Fibroblast of skin of scalp (primary cell): Measurements from ENCODE around the gene RNF149. TPM values are rescaled to one million over a fixed set of nuclear protein-coding genes. Genes with fewer than 3 reads are reported as not detected.
A peak's percentile ranks its signal among the peaks of the same experiment; 100 is the strongest.
"Not testable (repeated sequence)": the region's sequence is repeated elsewhere in the genome, so short reads cannot be mapped to it uniquely, and the experiment has no call there.

Source experiments
- DNase-seq: peaks from one replicate; pipeline ENCODE4 v3.0.0-alpha.2; 2013
- polyA plus RNA-seq, 2 experiments: library from polyadenylated mRNA; unstranded; fragments of 120-200 nt; gene quantifications; one replicate each; pipeline ENCODE4 v1.2.1, GENCODE V29; 2013; ENCODE audit not compliant: insufficient read length in 2 of 2

Gene RNF149, protein sequence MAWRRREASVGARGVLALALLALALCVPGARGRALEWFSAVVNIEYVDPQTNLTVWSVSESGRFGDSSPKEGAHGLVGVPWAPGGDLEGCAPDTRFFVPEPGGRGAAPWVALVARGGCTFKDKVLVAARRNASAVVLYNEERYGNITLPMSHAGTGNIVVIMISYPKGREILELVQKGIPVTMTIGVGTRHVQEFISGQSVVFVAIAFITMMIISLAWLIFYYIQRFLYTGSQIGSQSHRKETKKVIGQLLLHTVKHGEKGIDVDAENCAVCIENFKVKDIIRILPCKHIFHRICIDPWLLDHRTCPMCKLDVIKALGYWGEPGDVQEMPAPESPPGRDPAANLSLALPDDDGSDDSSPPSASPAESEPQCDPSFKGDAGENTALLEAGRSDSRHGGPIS
- polyA plus RNA-seq (2013, experiment 1 of 2; ENCODE audit: insufficient read length) = 21.9 TPM
- 23.4 TPM for polyA plus RNA-seq (2013, experiment 2 of 2; ENCODE audit: insufficient read length)

DNA sequence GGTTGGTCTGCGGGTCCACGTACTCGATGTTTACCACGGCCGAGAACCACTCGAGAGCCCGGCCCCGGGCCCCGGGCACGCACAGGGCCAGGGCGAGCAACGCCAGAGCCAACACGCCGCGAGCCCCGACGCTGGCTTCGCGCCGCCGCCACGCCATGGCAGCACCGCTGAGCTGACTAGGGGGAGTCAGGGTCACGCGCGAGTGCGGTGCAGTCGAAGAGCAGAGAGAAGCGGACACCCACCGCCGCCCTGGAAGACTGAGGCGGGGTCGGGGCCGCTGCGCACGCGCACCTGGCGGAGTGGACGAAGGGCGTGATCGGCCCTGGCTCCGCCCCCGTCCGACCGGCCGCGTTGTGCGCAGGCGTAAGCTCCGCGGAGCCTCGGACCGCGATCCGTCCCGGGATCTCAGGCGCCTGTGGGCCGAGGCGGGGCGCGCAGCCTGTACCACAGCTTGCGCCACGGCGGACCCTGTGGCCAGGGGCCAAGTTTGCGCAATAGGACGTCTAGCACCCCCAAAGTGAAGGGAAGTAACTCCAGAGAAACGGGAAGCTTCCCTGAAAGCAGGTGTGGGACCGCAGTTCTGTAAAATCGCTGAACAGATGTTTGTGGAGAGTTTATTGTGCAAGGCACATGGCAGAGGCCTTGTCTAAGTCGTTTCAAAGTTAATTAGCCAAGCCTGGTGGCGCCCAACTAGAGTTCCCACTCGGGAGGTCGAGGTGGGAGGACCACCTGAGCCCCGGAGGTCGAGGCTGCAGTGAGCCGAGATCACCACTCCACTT is at the start of gene RNF149:
TSS of gene RNF149 (minus strand) at position 270 of the 779 bp plus-strand sequence. CDS start at position 157, 113 bp downstream.
- DNase-seq = peak; percentile 89

DNA sequence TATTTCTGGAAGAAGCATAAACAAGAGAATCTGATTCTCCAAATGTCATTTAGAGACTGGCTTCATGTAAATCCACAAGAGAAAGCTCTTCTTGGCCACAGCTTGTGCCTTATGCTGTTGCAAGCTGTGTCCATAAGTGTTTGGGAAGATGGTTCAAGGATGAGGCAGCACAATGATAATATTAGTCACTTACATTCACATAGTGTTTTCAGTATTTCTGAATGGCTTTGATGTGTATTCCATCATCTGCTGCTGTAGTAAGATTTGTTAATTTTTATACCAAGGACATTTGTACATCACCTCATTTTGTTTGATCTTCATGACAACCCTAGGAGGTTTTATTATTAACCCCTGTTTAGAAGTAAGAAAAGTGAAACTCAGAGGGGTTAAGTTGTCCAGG is 48.9 kb upstream of the RNF149 start:
- DNase-seq = peak; percentile 32

GRCh38 chr2:101356521-101356920 is 48.0 kb upstream of the RNF149 start:
- peak; percentile 7 for DNase-seq

DNA sequence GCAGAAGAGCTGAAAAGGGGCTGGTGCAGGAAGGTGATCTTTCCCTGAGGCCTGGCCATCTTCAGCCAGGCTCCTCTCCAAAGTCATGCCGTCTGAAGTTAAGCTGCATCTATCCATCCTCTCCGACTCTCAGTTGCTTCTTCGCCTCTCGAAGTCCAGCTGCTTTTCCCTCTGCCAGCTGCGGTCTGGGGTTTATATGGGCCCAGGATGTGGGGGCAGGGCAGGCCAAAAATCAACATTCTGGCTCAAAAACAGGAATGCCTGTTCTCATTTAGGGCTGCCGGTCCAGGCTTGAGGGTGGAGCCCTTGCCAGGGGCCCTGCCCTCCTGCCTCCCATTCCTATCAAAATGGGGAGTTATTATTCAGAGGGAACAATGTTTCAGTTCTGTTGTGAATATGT is 47.6 kb upstream of the RNF149 start:
- no peak for DNase-seq

DNA sequence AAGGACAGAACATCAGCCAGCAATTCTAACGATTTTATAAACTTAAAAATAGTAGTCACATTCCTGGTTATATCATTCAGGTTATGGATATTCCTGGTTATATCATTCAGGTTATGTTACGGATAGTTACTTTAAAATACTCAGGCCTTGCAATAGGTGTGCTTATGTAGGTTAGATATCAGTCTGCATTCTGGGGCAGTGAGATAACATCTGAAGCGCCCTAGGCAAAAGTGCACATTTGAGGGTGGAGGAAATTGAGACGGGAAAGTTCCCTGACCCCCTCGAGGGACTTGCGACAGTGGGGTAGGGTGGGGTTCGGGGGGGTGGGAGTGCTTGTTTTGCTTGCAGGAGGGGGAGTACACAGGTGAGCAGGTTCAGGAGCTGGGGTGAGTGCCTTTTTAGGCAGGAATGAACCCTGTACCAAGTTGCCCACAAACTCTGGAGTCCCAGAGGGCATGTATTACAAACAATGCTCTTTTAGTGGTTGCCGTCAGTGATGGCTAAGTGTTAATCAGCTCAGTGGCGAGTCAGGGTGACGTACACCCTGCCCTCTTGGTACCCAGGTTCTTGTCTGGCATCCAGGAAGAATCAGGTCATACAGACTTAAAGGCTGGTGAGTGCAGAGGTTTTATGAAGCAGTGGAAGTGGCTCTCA is 47.0 kb upstream of the RNF149 start:
- DNase-seq = no peak

DNA sequence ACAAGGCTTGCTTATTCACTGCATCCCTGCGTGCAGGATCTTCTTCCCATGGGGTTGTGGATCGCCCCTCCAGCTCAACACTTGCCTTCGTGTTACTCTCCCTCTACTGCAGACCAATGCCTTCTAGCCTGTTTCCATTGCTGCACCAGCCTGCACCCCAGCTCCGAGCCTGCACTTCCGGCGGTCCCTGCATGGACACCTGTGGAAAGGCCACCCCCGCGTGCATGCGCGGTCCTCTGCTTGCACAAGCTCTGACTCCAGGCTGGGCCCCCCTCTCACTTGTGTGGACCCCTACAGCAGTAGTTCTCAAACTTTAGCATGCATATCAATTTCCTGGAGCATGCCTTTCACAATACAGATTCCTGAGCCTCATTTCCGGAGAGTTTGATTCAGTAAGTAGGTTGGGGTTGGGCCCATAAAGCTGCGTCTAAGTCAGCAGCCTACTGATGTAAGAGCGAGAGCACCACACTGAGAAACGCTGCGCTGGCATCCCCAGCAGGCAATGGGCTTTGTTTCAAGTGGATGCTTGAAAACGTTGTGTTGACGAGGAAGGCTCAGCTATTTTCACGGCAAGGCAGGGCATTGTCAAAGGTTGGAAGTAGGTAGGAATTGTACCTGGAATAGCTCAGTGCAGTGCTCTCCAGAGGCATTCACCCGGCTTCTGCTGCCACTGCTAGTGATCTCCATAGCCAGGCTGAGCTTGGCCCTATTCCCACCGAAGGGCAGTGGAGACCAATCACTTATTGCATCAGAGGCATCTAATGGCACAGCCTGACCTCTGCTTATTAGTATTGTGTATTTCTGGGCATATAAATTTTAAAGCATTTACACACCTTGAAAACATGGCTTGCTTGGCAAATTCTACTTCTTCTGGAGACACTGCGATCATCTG is 46.2 kb upstream of the RNF149 start:
- no peak for DNase-seq

DNA sequence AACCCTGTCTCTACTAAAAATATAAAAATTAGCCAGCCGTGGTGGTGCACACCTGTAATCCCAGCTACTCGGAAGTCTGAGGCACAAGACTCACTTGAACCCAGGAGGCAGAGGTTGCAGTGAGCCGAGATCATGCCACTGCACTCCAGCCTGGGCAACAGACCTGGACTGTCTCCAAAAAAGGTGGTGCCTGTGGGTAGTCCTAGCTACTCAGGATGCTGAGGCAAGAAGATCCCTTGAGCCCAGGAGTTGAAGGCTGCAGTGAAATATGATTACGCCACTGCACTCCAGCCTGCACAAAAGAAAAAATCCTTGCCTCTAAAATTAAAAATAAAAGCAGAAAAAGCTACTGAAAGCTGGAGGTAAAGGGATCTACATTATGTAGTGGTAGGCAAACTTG is 44.1 kb upstream of the RNF149 start:
- not testable (repeated sequence) for DNase-seq

DNA sequence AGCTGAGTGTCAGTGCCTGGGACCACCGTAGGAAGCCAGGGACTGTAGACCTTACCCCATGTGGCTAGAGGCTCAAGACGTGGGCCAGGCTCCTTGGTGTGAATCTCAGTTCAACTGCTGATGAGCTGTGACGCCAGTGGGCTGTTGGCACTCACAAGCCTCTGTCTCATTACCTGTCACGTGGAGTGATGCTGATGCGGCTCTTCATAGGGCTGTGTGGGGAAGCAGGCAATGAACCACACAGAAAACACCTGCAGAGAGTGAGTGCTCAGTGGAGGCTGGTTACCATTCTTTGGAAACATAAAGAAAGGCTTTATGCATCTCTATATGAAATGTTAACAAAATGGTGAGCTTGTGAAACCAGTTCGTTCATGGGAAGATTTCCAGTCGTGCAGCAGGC is 42.7 kb upstream of the RNF149 start:
- DNase-seq = no peak

DNA sequence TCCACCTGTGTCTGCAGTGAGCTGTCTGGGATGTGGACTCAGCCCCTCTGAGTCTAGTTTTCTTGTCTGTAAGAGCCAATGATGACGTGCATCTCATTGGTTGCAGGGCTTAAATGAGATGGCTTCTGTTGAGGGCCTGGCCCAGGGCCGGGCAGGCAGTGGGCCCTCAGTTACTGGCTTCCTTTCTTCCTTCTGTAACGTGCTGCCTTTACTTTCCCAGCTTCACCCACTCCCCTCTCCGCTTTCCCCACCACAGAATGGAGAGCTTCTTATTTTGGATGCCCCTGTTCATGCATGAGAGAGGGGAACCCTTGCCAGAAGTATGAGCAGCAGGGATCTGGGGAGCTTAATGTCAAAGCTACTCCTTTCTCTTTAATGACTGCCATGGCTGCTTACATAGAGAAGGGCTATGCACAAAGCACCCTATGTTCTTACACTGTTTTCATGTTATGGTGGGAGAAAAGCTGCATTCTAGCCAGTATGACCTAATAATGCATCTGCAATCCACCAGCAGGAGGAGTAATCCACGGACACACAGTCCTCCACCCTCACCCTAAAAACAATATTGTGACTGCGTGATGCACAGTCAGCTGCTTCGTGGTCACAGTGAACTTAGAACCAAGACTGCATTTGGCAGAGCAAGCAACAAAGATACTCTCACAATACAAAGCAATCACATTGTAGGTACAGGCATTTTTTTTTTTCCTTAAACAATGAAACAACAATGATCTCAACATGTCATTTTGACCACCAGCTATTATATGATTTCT is 41.6 kb upstream of the RNF149 start:
- peak; percentile 42 for DNase-seq

GRCh38 chr2:101348883-101349282 is 40.4 kb upstream of the RNF149 start:
- no peak for DNase-seq

- no peak for DNase-seq
These were observed 38.4 kb upstream of the RNF149 start for GRCh38 chr2:101346909-101347308.

DNA sequence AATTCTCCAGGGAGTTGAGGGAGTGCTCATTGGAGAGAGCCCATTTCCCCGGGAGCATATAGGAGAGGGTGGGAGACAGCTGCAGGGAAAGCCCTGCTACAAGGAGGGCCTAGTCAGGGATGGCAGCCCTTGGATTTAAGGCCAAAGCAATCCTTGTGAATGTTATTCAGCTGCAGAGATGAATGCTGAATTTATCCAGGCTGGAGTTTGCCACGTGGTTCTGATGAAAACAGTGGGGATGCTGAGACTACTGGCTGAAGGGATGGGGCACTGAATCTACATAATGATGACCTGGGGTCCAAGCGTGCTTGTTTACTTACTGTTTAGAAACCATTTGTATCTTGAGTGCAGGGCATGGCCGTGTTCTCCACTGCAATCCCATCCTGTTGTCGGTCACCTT is 35.6 kb upstream of the RNF149 start:
- DNase-seq = no peak

DNA sequence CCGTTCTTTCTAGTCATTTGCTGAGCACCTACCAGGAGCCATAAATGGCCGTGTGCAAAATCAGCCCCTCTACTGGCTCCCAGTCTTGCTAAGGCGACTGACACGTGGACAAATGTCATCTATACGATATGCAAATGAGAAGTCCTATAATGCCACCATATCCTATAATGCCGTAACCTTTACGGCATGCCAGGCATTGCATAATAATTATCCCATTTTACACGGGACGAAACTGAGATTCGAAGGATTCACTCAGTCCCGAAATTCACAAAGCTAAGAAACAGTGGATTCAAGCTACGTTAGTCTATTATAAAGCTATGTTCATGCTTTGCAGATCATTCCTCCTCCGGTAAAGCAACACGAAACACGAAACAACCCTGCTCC is 34.1 kb upstream of the RNF149 start:
- no peak for DNase-seq

- peak; percentile 76 for DNase-seq
These were observed 33.6 kb upstream of the RNF149 start for GRCh38 chr2:101341901-101342624.

DNA sequence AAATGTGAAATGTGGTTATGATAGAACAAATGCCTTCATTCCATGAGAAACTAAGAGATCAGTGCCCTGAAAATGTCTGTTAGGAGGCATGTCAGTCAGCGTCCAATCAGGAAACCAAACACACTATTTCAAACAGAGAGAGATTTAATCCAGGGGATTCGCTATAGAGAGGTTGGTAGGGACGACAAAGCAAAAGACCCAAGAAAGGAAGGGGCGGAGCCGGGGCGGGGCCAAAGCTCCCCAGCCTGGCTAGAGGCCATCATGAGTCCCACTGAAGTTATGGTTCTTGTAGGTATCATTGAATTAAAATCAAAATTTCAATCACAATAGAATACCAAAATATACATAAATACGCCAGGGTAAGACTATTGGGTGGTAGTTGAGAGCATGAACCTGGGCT is 32.9 kb upstream of the RNF149 start:
- no peak for DNase-seq

- peak; percentile 18 for DNase-seq
These were observed 31.6 kb upstream of the RNF149 start for GRCh38 chr2:101340141-101340551.

DNA sequence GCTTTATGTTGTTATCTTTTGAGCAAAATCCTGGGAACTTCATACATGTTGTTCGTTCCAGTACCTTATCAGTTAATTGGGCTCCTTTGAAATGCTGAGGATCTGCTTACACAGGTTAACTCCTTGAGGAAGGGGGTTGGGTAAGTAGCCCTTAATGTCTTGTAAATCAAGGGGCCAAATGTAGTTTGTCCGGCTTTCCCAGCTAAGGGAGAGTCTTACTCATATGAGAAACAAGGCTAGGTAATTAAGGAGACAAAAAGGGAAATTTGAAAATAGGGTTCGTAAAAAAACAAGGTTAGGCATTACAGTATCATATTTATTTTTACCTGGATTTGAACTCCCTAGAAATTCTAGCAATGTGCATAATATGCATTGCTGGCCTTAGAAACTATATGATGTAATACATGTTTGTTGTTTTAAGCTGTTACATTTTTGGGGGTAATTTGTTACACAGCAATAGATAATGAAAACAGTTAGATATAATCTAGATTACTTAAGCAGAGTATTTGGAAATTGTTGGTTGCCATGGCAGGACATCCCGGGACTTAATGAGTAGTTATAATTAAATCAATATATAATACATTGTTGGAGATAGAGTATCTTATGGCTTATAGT is 30.9 kb upstream of the RNF149 start:
- DNase-seq = no peak

GRCh38 chr2:101337877-101338276 is 29.4 kb upstream of the RNF149 start:
- DNase-seq = peak; percentile 44

DNA sequence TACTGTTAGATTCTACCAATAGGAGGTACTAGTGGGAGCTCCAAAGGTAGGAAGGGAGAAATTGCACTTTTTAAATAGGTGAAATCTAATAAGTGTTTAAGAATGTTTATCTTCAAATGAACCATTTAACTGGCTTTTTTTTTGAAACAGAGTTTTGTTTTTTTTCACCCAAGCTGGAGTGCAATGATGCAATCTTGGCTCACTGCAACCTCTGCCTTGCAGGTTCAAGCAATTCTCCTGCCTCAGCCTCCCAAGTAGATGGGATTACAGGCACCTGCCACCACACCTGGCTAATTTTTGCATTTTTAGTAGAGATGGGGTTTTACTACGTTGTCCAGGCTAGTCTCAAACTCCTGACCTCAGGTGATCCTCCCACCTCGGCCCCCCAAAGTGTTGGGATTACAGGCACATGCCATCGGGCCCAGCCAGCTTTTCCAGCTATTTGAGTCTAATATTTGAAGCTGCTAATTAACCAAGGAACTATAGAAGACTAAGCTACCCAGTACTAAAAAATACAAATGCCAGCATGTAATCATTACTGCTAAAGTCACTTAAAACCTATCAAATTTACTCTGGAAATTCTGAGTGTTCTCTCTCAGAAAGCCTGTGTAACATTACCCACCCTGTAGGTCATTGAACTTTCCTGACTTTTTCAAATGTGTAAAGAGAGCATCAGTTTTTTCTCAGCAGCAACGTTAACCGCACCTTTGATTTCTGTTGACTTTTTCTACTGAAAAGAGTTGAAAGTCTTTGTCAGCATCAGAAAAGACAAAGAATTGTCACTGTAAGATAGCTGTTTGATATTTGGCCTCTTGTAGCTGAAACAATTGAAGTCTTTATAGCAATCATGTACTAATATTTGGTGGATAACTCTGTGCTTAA is 24.6 kb upstream of the RNF149 start:
- DNase-seq = no peak
